ENCODE measurements around the gene ZBTB21. TPM values are rescaled to one million over a fixed set of nuclear protein-coding genes. Genes with fewer than 3 reads are reported as not detected.

The ZBTB21 gene
- total RNA-seq, 1 experiment from 2014 or later = 18.1 TPM

DNA sequence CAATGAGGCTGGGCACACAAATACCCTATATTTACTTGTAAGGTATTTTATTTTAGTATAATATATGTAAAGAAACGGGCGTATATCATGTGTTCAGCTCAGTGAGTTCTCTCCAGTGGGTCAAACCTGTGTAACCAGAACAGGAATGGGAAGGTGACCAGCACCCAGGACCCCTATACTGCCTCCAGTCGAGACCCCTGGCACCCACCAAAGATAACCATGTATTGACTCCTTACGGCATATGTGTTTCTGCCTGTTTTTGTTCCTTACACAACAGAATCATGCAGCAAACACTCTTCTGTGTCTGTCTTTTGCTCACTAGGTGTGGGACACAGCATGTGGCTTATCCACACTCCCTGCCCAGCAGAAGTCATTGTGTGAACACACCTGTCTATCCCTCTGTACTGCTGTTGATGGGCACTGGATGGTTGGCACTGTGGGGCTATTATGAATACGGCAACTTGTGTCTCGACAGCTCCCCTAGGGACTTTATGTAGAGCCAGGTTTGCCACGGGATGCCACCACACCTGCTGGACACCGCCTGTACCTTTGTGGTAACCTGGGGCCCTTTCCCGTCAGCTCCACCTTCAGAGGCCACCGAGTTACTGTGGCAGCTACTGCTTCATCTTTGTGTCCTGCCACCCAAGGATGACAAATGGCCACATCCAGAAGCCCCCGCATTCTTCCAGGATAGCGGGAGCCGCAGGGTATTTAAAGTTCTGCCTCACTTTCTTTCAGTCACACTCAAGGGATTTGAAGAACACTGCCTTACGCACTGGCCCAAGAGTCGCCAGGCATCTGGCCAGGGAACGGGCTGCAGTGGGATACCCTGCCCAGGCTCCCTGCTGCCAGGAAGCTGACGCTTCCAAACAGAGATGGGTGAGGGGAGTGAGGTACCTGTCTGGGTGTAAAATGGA, 32.9 kb downstream of the ZBTB21 start:
- Histone ChIP-seq H3K27ac (ENCODE audit: insufficient read length, low read depth, low read length) (no peak overlapping the region), H2BK5ac (ENCODE audit: insufficient read length, low read length) (no peak overlapping the region), H3K4me1 (ENCODE audit: insufficient read depth, low read length) (no peaks in the 10 kb centered on the region), H3K14ac (ENCODE audit: insufficient read depth, low read length) (no peak overlapping the region; the same call in 1 of the 2 replicates), H3K18ac (ENCODE audit: insufficient read length, low read depth, low read length) (no peak overlapping the region), H3T11ph (ENCODE audit: low read length) (no peak overlapping the region), H4K8ac (replicated peaks; ENCODE audit: insufficient read length, low read depth, low read length) (peak overlapping the region; percentile 85), H3K79me1 (ENCODE audit: insufficient read depth, low read depth, low read length, poor library complexity, severe bottlenecking) (no peaks in the 10 kb centered on the region), H2AFZ (ENCODE audit: low read length) (no peak overlapping the region), H3K56ac (ENCODE audit: insufficient read length, low read depth, low read length) (no peak overlapping the region), H2BK120ac (ENCODE audit: low read depth, low read length, poor library complexity, severe bottlenecking) (no peak overlapping the region), H3K23ac (ENCODE audit: insufficient read length, low read depth, low read length) (no peak overlapping the region), H4K20me1 (ENCODE audit: control insufficient read depth, insufficient read depth, insufficient read length) (no peaks in the 10 kb centered on the region), H2BK12ac (ENCODE audit: insufficient read length, low read depth, low read length) (no peak overlapping the region), H2AK5ac (ENCODE audit: insufficient read length, low read length) (no peak overlapping the region), H3K4ac (ENCODE audit: low read depth, low read length) (no peak overlapping the region), H3K79me2 (ENCODE audit: insufficient read depth, low read length) (no peaks in the 10 kb centered on the region), H2BK20ac (ENCODE audit: low read depth, low read length, poor library complexity, severe bottlenecking) (no peak overlapping the region), H3K9ac (ENCODE audit: extremely low read depth, insufficient read length, low read length) (no peak overlapping the region), H3K9me3 (ENCODE audit: control insufficient read depth, low read depth, low read length) (peaks cover 4% of the 10 kb centered on the region), H4K5ac (ENCODE audit: insufficient read length, low read depth, low read length) (no peak overlapping the region), H2BK15ac (ENCODE audit: low read depth, low read length) (no peak overlapping the region), H3K27me3 (ENCODE audit: insufficient read depth, low read length) (no peaks in the 10 kb centered on the region), H3K4me2 (ENCODE audit: insufficient read depth, insufficient read length, low read length) (no peak overlapping the region), H4K91ac (ENCODE audit: insufficient read length, low read depth, low read length) (no peak overlapping the region), H3K23me2 (ENCODE audit: insufficient read length, low read depth, low read length, poor library complexity, severe bottlenecking) (no peaks in the 10 kb centered on the region)
- H3K9me3 Mint-ChIP-seq = peaks cover 11 to 14% of the 10 kb centered on the region in 2 experiments
- H3K4me1 Mint-ChIP-seq = peaks cover 4 to 9% of the 10 kb centered on the region in 2 experiments; a peak in 2 of 4 replicates
- no peak for DNase-seq
- peaks cover 6% of the 10 kb centered on the region for H3K27me3 Mint-ChIP-seq (ENCODE audit: low read depth)
- peaks cover 0 to 10% (median 9%) of the 10 kb centered on the region in 3 experiments; a peak in 5 of 7 replicates for H3K36me3 Mint-ChIP-seq (ENCODE audit: insufficient read depth in 1 of 3, low read depth in 3 of 3)
- no CpG with 5 or more reads among the region's 17 CpGs for WGBS (ENCODE audit: extremely low coverage, insufficient read length, low lambda C conversion rate)
- TF ChIP-seq, protein P1, sequence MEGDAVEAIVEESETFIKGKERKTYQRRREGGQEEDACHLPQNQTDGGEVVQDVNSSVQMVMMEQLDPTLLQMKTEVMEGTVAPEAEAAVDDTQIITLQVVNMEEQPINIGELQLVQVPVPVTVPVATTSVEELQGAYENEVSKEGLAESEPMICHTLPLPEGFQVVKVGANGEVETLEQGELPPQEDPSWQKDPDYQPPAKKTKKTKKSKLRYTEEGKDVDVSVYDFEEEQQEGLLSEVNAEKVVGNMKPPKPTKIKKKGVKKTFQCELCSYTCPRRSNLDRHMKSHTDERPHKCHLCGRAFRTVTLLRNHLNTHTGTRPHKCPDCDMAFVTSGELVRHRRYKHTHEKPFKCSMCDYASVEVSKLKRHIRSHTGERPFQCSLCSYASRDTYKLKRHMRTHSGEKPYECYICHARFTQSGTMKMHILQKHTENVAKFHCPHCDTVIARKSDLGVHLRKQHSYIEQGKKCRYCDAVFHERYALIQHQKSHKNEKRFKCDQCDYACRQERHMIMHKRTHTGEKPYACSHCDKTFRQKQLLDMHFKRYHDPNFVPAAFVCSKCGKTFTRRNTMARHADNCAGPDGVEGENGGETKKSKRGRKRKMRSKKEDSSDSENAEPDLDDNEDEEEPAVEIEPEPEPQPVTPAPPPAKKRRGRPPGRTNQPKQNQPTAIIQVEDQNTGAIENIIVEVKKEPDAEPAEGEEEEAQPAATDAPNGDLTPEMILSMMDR (conservative IDR thresholded peaks at IDR 0.05) = no peak
- H3K4me3 Mint-ChIP-seq = no peak overlapping the region
- no peak overlapping the region for H3K27ac Mint-ChIP-seq
